Mesodermal cell (in vitro differentiated cells): ENCODE results near the gene RABL3.

Experiments
- H3K27ac ChIP-seq: 2 replicates; pipeline ENCODE4 v1.7.0; 2013; ENCODE audit warnings: mild to moderate bottlenecking, low read depth, low read length, moderate library complexity; ENCODE audit not compliant: severe bottlenecking
- H3K36me3 ChIP-seq: 2 replicates; pipeline ENCODE4 v1.7.1; 2013; ENCODE audit warnings: mild to moderate bottlenecking, low read length, moderate library complexity; ENCODE audit not compliant: control insufficient read depth, insufficient read depth
- H3K4me1 ChIP-seq: one replicate; pipeline ENCODE4 v1.7.1; 2013; ENCODE audit warnings: mild to moderate bottlenecking, low read length; ENCODE audit not compliant: insufficient read depth, control insufficient read depth, poor library complexity, severe bottlenecking
- H3K4me3 ChIP-seq: 2 replicates; pipeline ENCODE4 v1.7.0; 2013; ENCODE audit warnings: low read length, control low read depth, mild to moderate bottlenecking; ENCODE audit not compliant: insufficient read depth, poor library complexity, severe bottlenecking; ENCODE audit errors: extremely low read depth
- H3K9me3 ChIP-seq: 2 replicates; pipeline ENCODE4 v1.7.1; 2013; ENCODE audit warnings: mild to moderate bottlenecking, low read length, moderate library complexity; ENCODE audit not compliant: control insufficient read depth
- WGBS, 2 experiments: methylation state at CpG; one replicate each; pipeline ENCODE4 v1.1.5; 2013; ENCODE audit warnings: missing lambda C conversion rate in 2 of 2; ENCODE audit not compliant: insufficient coverage in 2 of 2; 5-methylcytosine and 5-hydroxymethylcytosine counted together

The RABL3 gene

GRCh38 chr3:120670576-120670975 is 71.7 kb downstream of the RABL3 start:
- H3K4me1 ChIP-seq = no peaks in the 10 kb centered on the region
- WGBS, 2 experiments = 88 to 100% methylated on average over 1 of the region's 2 CpGs
- no peak overlapping the region for H3K27ac ChIP-seq
- no peaks in the 10 kb centered on the region for H3K36me3 ChIP-seq
- no peak overlapping the region for H3K4me3 ChIP-seq
- no peaks in the 10 kb centered on the region for H3K9me3 ChIP-seq

- Histone ChIP-seq H3K4me1 (no peaks in the 10 kb centered on the region), H3K4me3 (no peak overlapping the region), H3K27ac (no peak overlapping the region), H3K36me3 (no peaks in the 10 kb centered on the region), H3K9me3 (no peaks in the 10 kb centered on the region)
Observed at GRCh38 chr3:120664926-120665325, 77.4 kb downstream of the RABL3 start.

GRCh38 chr3:120661945-120662344 is 80.4 kb downstream of the RABL3 start:
- no peaks in the 10 kb centered on the region for H3K36me3 ChIP-seq
- H3K27ac ChIP-seq = no peak overlapping the region
- peaks cover 3% of the 10 kb centered on the region for H3K9me3 ChIP-seq
- H3K4me1 ChIP-seq = no peaks in the 10 kb centered on the region
- H3K4me3 ChIP-seq = no peak overlapping the region
- WGBS, 2 experiments = 67 to 71% methylated on average over 4 to 5 of the region's 5 CpGs

GRCh38 chr3:120661106-120661905 is 81.0 kb downstream of the RABL3 start:
- H3K9me3 ChIP-seq = peaks cover 3% of the 10 kb centered on the region
- WGBS, 2 experiments = 0% methylated on average over 1 of the region's 2 CpGs; no CpG with 5 or more reads in 1 of the 2 experiments
- no peaks in the 10 kb centered on the region for H3K4me1 ChIP-seq
- H3K4me3 ChIP-seq = no peak overlapping the region
- H3K36me3 ChIP-seq = no peaks in the 10 kb centered on the region
- no peak overlapping the region for H3K27ac ChIP-seq

GRCh38 chr3:120659834-120660233 is 82.5 kb downstream of the RABL3 start:
- WGBS, 2 experiments = 95% methylated on average over 2 of the region's 2 CpGs; no CpG with 5 or more reads in 1 of the 2 experiments
- H3K9me3 ChIP-seq = peaks cover 3% of the 10 kb centered on the region
- H3K27ac ChIP-seq = no peak overlapping the region
- no peaks in the 10 kb centered on the region for H3K36me3 ChIP-seq
- no peaks in the 10 kb centered on the region for H3K4me1 ChIP-seq
- H3K4me3 ChIP-seq = no peak overlapping the region

- no peaks in the 10 kb centered on the region for H3K36me3 ChIP-seq
- no peak overlapping the region for H3K4me3 ChIP-seq
- no peak overlapping the region for H3K27ac ChIP-seq
- H3K9me3 ChIP-seq = peaks cover 3% of the 10 kb centered on the region
- 67% methylated on average over 1 of the region's 1 CpG; no CpG with 5 or more reads in 1 of the 2 experiments for WGBS, 2 experiments
- H3K4me1 ChIP-seq = no peaks in the 10 kb centered on the region
Observed at GRCh38 chr3:120659285-120659684, 83.0 kb downstream of the RABL3 start.

- 82 to 96% methylated on average over 4 of the region's 5 CpGs for WGBS, 2 experiments
- Histone ChIP-seq H3K27ac (no peak overlapping the region), H3K4me3 (no peak overlapping the region), H3K4me1 (no peaks in the 10 kb centered on the region), H3K9me3 (no peaks in the 10 kb centered on the region), H3K36me3 (no peaks in the 10 kb centered on the region)
Observed at GRCh38 chr3:120652896-120653545, 89.3 kb downstream of the RABL3 start.

- H3K9me3 ChIP-seq = no peaks in the 10 kb centered on the region
- no peaks in the 10 kb centered on the region for H3K36me3 ChIP-seq
- H3K27ac ChIP-seq = no peak overlapping the region
- WGBS, 2 experiments = 100% methylated on average over 1 of the region's 3 CpGs; no CpG with 5 or more reads in 1 of the 2 experiments
- no peaks in the 10 kb centered on the region for H3K4me1 ChIP-seq
- no peak overlapping the region for H3K4me3 ChIP-seq
Observed at GRCh38 chr3:120652281-120652680, 90.0 kb downstream of the RABL3 start.

- 75 to 87% methylated on average over 1 of the region's 2 CpGs for WGBS, 2 experiments
- no peaks in the 10 kb centered on the region for H3K36me3 ChIP-seq
Observed at GRCh38 chr3:120650311-120650710, 92.0 kb downstream of the RABL3 start.

GRCh38 chr3:120649830-120650233 is 92.5 kb downstream of the RABL3 start:
- no CpG with 5 or more reads among the region's 3 CpGs for WGBS, 2 experiments
- Histone ChIP-seq H3K4me1 (no peaks in the 10 kb centered on the region), H3K4me3 (no peak overlapping the region), H3K36me3 (no peaks in the 10 kb centered on the region), H3K27ac (no peak overlapping the region), H3K9me3 (no peaks in the 10 kb centered on the region)

More at GRCh38 chr3:120650311-120650710, 92.0 kb downstream of the RABL3 start:
- Histone ChIP-seq H3K9me3 (no peaks in the 10 kb centered on the region), H3K27ac (no peak overlapping the region), H3K4me1 (no peaks in the 10 kb centered on the region), H3K4me3 (no peak overlapping the region)

- WGBS, 2 experiments = 86 to 90% methylated on average over 4 to 5 of the region's 5 CpGs
- Histone ChIP-seq H3K4me1 (no peaks in the 10 kb centered on the region), H3K4me3 (no peak overlapping the region), H3K36me3 (no peaks in the 10 kb centered on the region), H3K9me3 (no peaks in the 10 kb centered on the region), H3K27ac (no peak overlapping the region)
Observed at GRCh38 chr3:120648290-120648689, 94.0 kb downstream of the RABL3 start.
